CD4-positive, alpha-beta T cell treated with Interleukin-12 subunit alpha and Interleukin-12 subunit beta, for 1 hour (primary cell): ENCODE data around the gene FEN1.

Experiments used
- DNase-seq: peaks from one replicate; pipeline ENCODE4 v3.0.0-alpha.2; 2020

The FEN1 gene

GRCh38 chr11:61827571-61828378 lies 35.1 kb downstream of the FEN1 start, which contains the start of gene FADS2:
Gene FADS2, plus strand, starts transcription at chr11:61828300. Its CDS starts 91 bp downstream, at chr11:61828391.
- DNase-seq = peak; percentile 69

GRCh38 chr11:61828379-61828628 lies 35.6 kb downstream of the FEN1 start:
- DNase-seq = no peak

GRCh38 chr11:61828629-61829407 lies 36.1 kb downstream of the FEN1 start:
- DNase-seq = peak; percentile 26

DNA sequence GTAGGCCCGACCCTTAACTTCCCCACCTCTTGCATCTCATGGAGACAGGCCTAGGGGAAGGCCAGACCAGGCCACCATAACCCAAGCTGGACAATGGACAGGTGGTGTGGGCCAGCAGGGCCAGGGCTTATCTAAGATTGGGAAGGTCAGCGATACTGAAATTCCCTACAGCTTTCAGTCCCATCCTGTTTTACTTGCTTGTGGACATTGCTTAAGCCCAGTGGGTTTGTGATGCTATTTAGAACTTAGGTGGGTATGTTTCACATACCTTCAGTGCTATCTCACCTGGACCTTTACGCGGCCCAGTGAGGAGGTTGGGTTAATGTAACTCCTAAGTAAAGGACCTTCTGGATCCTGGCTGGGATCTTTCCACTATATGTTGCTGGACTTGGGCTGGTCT lies 37.1 kb downstream of the FEN1 start:
- DNase-seq = no peak

DNA sequence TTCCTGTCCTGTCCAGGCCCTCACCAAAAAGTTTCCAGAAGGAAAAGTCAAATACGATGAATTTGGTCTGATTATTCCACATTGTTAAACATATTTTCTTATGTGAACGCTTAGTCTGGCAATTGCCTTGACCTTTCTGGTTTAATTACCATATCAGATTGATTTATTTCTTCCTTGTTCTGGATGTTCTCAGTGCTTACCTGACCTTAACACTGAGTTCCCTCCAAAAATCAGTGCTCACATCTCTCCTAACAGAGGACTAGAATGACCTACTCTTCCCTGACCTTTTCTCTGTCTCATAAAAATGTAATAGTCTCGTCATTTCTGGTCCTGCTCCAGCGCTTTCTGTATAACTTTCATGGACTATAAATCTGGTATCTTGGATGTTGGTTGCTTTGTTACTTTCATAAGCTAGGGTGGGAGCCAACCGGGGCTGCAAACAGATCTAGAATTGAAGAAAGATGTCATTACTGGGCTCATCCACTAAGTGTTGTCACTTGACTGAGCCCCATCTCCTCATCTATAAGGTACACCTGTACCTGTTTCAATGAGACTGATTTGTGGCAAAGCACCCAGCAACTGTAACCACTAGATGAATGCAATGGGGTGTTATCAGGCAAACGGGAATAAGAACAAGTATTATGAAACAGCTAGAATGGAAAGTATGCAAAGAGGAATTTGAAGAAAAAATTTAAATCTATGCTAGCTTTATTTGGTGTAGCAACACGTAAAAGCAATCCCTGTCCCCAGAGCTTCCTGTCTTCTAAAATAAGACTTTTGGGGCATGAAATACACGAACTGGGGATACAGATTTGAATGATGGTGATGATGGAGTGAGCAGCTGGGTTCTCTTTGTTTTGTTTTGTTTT lies 37.8 kb downstream of the FEN1 start:
- DNase-seq = no peak

DNA sequence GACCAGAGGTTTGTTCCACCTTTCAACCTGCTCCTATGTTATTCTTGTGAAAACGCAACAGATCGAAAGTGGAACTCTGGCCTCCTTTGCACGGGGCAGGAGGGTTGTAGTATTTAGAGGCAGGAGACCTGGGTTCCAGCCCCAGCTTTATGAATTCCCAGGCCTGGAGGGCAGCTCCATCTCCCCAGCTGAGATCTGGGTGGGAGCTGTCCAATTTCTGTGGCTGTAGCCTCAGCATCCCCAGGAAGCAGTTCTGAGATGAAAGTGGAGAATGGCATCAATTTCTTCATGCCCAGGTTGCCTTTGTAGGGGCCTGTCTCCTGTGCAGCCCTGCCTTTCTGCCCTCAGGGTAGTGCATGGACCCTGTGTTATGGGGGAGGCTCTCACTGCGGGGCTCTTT lies 39.5 kb downstream of the FEN1 start:
- DNase-seq = no peak

GRCh38 chr11:61832754-61833153 lies 40.0 kb downstream of the FEN1 start:
- DNase-seq = no peak

DNA sequence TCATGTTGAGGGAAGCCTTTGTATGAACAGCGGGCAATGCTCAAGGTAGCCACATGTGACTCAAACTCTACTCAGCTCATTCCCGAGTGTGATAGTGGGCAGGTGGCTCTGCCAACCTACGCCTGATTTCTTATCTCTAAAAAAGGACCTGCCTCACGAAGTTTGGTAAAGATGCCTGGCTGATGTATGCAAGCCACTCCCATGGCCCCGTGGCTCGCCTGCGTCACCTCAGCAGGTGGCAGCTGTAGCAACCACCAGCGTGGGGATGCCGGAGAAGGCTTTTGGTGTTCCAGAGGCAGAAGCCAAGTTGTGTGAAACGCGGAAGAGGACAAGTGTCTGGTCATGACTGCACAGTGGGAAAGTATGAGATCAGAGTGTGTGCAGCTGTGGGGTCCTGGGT lies 40.8 kb downstream of the FEN1 start:
- no peak for DNase-seq

DNA sequence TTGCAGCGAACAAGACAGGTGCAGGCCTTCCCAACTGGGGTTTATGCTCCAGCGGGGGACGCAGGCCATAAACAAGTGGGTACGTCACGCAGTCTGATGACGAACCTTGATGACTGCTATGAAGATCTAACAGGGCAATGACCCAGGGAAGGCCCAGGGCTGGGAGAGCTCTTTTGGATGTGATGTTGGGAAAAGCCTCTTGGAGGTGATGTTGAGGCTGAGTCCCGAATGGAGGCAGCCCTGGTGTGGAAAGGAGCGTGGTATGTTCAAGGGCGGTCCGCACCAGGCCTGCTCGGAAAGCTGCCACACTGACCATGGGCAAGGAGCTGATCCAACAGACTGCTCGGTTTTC lies 41.2 kb downstream of the FEN1 start:
- DNase-seq = no peak

- DNase-seq = peak; percentile 65
These were observed 41.8 kb downstream of the FEN1 start for GRCh38 chr11:61834278-61835048.

- DNase-seq = no peak
These were observed 43.5 kb downstream of the FEN1 start for GRCh38 chr11:61836193-61836592.

- DNase-seq = no peak
These were observed 44.8 kb downstream of the FEN1 start for GRCh38 chr11:61837411-61838005.

DNA sequence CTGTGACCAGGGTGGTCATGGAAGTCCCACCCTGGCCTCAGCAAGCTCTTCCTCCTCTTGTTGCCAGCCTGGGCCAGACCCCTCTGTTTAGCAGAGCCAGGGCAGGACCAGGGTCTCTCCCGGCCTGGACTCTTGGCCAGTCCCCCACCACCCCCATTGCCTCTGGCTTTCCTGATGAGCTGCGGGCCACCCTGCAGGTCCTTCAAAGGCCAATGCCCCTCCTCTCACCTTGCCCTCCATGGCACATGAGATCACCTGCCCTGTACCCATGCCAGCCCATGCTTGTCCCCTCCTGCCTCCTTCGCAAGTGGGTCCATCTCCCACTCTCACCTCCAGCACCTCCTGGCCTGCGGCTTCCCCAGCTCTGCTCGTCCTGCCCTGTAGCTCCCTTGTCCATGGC lies 45.8 kb downstream of the FEN1 start:
- no peak for DNase-seq

DNA sequence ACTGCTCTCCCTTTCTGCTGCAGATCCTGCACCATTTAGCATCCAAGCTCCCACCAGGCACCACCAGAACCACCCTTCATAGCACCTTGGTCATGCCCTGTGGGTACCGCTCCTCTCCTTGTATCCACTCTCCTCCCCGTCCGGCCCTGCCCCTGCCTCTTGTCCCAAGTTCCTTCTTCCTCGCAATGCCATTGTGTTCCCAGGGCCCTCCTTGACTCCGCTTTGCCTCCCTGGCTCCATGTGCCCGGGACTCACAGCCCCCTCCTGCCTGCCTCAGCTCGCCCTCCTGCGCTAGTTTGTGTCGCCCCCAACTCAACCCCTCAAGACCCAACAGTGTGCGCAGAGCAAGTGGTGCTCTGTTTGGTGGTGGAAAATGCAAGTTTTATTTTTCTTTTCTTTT lies 46.2 kb downstream of the FEN1 start:
- DNase-seq = no peak

- no peak for DNase-seq
These were observed 47.0 kb downstream of the FEN1 start for GRCh38 chr11:61839742-61840141.

DNA sequence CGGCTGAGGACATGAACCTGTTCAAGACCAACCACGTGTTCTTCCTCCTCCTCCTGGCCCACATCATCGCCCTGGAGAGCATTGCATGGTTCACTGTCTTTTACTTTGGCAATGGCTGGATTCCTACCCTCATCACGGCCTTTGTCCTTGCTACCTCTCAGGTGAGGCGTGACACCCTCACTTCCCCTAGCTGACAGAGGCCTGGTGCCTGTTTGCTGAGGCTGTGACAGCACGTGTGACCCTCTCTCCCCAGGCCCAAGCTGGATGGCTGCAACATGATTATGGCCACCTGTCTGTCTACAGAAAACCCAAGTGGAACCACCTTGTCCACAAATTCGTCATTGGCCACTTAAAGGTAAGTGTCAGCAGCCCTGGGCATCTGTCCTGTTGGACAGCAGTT lies 47.7 kb downstream of the FEN1 start:
- no peak for DNase-seq

DNA sequence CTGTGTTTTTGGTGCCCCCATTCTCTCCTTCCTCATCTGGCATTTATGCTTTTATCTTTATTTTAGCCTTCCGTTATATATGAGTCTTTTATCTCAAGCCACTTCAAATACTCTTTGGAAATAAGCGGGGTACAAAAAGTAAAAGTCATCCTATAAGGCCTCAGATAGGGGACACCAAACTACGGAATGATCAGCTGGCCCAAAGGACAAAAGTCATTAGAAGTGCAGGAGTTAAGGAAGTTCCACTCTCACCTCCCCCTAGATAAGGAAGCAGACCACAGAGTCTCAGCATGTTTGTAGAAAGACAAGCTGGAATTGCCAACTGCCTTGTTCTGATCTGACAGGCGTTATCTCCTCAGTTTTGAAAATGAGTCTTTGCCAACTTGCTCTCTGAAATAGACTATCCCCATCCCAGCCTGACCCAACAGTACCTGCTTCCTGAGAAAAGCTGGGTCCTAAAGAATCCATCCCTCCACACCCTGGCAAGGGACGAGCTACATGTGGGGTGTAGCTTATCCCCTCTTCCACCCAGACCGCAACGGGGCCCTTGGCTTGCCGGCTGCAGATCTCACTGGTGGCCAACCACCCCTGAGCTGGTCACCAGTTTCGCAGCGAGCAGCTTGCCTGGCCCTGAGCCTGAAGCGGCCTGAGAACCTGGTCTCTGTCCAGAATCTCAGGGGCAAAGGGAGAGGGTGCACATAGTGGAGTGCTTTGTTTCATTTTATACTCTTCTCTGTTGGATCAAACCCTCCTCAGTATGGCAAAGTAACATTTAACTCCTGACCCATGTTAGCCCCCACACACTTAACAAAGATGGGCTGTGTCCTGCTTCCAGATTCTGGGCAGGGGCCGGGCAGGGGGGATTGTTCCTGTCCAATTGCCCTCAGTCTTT lies 49.2 kb downstream of the FEN1 start:
- no peak for DNase-seq

- DNase-seq = no peak
These were observed 49.8 kb downstream of the FEN1 start for GRCh38 chr11:61842528-61842820.

- no peak for DNase-seq
These were observed 52.3 kb downstream of the FEN1 start for GRCh38 chr11:61844909-61845565.

- no peak for DNase-seq
These were observed 53.8 kb downstream of the FEN1 start for GRCh38 chr11:61846362-61847020.
